Measurements from ENCODE around the gene PAPOLA.
"Not testable (repeated sequence)": the region's sequence is repeated elsewhere in the genome, so short reads cannot be mapped to it uniquely, and the experiment has no call there.

Gene PAPOLA

GRCh38 chr14:96470967-96471366 is 31.2 kb upstream of the PAPOLA start:
- H2AFZ ChIP-seq (ENCODE audit: low read depth, low read length); H3K18ac ChIP-seq (ENCODE audit: low read depth in 1 of 2, low read length in 2 of 2); H3K36me3 ChIP-seq (ENCODE audit: control insufficient read depth in 1 of 2, insufficient read depth in 2 of 2, low read depth in 1 of 2, low read length in 2 of 2); H4K8ac ChIP-seq (ENCODE audit: low read length); H3K23ac ChIP-seq (ENCODE audit: low read length in 2 of 2); H3K4me2 ChIP-seq (ENCODE audit: low read length, poor library complexity, severe bottlenecking); H3K79me1 ChIP-seq (replicated peaks; ENCODE audit: low read length, poor library complexity, severe bottlenecking); H3K14ac ChIP-seq (ENCODE audit: low read length in 2 of 2); H2BK5ac ChIP-seq (ENCODE audit: low read depth, low read length, poor library complexity, severe bottlenecking); H3K4me1 ChIP-seq (ENCODE audit: control insufficient read depth, insufficient read depth, low read depth, low read length); H3K27me3 ChIP-seq (ENCODE audit: control insufficient read depth in 1 of 2, insufficient read depth in 1 of 2, low read length in 2 of 2); DNase-seq; H2BK120ac ChIP-seq (ENCODE audit: low read depth, low read length); H4K91ac ChIP-seq (ENCODE audit: low read length); H3K27ac ChIP-seq (ENCODE audit: low read length, poor library complexity, severe bottlenecking); H2BK15ac ChIP-seq (ENCODE audit: low read depth, poor library complexity, severe bottlenecking); H3K9ac ChIP-seq (ENCODE audit: low read length); H2BK12ac ChIP-seq (ENCODE audit: low read length in 2 of 2); H3K9me3 ChIP-seq (ENCODE audit: control insufficient read depth, low read length); H3K4me3 ChIP-seq (ENCODE audit: insufficient read depth in 1 of 2, low read depth in 1 of 2, low read length in 2 of 2); H3K4ac ChIP-seq (ENCODE audit: low read depth in 1 of 2, low read length in 2 of 2); H2AK5ac ChIP-seq (ENCODE audit: low read length, severe bottlenecking): not testable (repeated sequence)
- WGBS, result 96% methylated on average over 2 of the region's 4 CpGs

GRCh38 chr14:96478119-96478518 is 24.1 kb upstream of the PAPOLA start:
- Histone ChIP-seq H3K4me2 (ENCODE audit: low read length, poor library complexity, severe bottlenecking) (no peak overlapping the region), H3K4me1 (ENCODE audit: control insufficient read depth, insufficient read depth, low read depth, low read length) (no peaks in the 10 kb centered on the region), H2BK5ac (ENCODE audit: low read depth, low read length, poor library complexity, severe bottlenecking) (no peak overlapping the region), H3K27ac (ENCODE audit: low read length, poor library complexity, severe bottlenecking) (no peak overlapping the region), H2BK15ac (ENCODE audit: low read depth, poor library complexity, severe bottlenecking) (no peak overlapping the region), H4K8ac (ENCODE audit: low read length) (no peak overlapping the region), H3K9me3 (ENCODE audit: control insufficient read depth, low read length) (no peaks in the 10 kb centered on the region), H3K23ac (ENCODE audit: low read length in 2 of 2) (no peak overlapping the region), H4K91ac (ENCODE audit: low read length) (no peak overlapping the region), H2BK12ac (ENCODE audit: low read length in 2 of 2) (no peak overlapping the region), H2BK120ac (ENCODE audit: low read depth, low read length) (no peak overlapping the region), H3K4ac (ENCODE audit: low read depth in 1 of 2, low read length in 2 of 2) (no peak overlapping the region), H3K9ac (ENCODE audit: low read length) (no peak overlapping the region), H2AFZ (ENCODE audit: low read depth, low read length) (no peak overlapping the region), H3K18ac (ENCODE audit: low read depth in 1 of 2, low read length in 2 of 2) (no peak overlapping the region), H3K4me3 (ENCODE audit: insufficient read depth in 1 of 2, low read depth in 1 of 2, low read length in 2 of 2) (no peak overlapping the region), H3K27me3 (ENCODE audit: control insufficient read depth in 1 of 2, insufficient read depth in 1 of 2, low read length in 2 of 2) (peaks cover 4 to 6% of the 10 kb centered on the region in 2 experiments), H3K36me3 (ENCODE audit: control insufficient read depth in 1 of 2, insufficient read depth in 2 of 2, low read depth in 1 of 2, low read length in 2 of 2) (no peaks in the 10 kb centered on the region), H2AK5ac (ENCODE audit: low read length, severe bottlenecking) (no peak overlapping the region), H3K79me1 (replicated peaks; ENCODE audit: low read length, poor library complexity, severe bottlenecking) (no peaks in the 10 kb centered on the region), H3K14ac (ENCODE audit: low read length in 2 of 2) (no peak overlapping the region)
- 88% methylated on average over 6 of the region's 6 CpGs for WGBS
- DNase-seq, result no peak

DNA sequence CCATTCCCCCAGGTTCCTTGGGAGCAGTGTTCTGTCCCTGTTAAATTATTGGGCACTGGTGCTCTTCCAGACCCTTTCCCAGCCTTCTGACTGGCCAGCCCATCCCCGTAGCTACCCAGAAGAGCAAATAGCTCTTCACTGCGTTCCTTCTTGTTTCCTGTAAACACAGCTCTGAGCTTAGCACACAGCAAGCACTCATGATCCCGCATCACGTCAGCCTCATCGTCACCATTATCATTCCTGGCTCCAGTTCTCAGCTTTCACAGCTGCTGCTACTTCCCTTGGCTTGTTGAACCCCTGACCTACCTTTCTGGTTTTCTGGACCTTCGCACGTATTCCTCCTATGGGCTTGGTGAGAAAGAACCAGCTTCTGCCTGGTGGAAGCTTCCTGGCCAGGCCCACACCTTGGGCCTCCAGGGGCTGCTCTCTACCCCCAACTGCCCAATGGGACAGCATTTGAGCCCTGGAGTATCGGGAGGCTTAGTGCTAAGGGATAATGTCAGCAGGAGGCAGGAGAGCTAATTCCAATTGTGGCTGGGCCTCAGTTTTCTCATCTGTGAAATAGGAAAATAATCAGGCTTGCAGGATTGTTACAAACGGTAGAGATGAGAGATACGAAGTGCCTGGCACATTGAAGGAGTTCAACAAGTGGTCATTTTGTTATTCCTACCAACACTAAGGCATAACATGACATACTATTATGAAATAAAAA is 22.6 kb upstream of the PAPOLA start:
- no peak overlapping the region for H2BK15ac ChIP-seq (ENCODE audit: low read depth, poor library complexity, severe bottlenecking)
- H3K23ac ChIP-seq (ENCODE audit: low read length in 2 of 2), result no peak overlapping the region
- DNase-seq, result peak; percentile 8
- no peak overlapping the region for H3K9ac ChIP-seq (ENCODE audit: low read length)
- H3K14ac ChIP-seq (ENCODE audit: low read length in 2 of 2), result no peak overlapping the region
- H4K91ac ChIP-seq (ENCODE audit: low read length), result no peak overlapping the region
- H2BK5ac ChIP-seq (ENCODE audit: low read depth, low read length, poor library complexity, severe bottlenecking), result no peak overlapping the region
- H4K8ac ChIP-seq (ENCODE audit: low read length), result no peak overlapping the region
- no peaks in the 10 kb centered on the region for H3K4me1 ChIP-seq (ENCODE audit: control insufficient read depth, insufficient read depth, low read depth, low read length)
- 87% methylated on average over 8 of the region's 10 CpGs for WGBS
- H2AK5ac ChIP-seq (ENCODE audit: low read length, severe bottlenecking), result no peak overlapping the region
- no peak overlapping the region for H2AFZ ChIP-seq (ENCODE audit: low read depth, low read length)
- H3K18ac ChIP-seq (ENCODE audit: low read depth in 1 of 2, low read length in 2 of 2), result no peak overlapping the region
- no peak overlapping the region for H3K4me2 ChIP-seq (ENCODE audit: low read length, poor library complexity, severe bottlenecking)
- no peak overlapping the region for H3K27ac ChIP-seq (ENCODE audit: low read length, poor library complexity, severe bottlenecking)
- no peak overlapping the region for H2BK12ac ChIP-seq (ENCODE audit: low read length in 2 of 2)
- H3K79me1 ChIP-seq (replicated peaks; ENCODE audit: low read length, poor library complexity, severe bottlenecking), result no peaks in the 10 kb centered on the region
- H3K4ac ChIP-seq (ENCODE audit: low read depth in 1 of 2, low read length in 2 of 2), result no peak overlapping the region
- no peaks in the 10 kb centered on the region for H3K9me3 ChIP-seq (ENCODE audit: control insufficient read depth, low read length)
- no peak overlapping the region for H3K4me3 ChIP-seq (ENCODE audit: insufficient read depth in 1 of 2, low read depth in 1 of 2, low read length in 2 of 2)
- H3K27me3 ChIP-seq (ENCODE audit: control insufficient read depth in 1 of 2, insufficient read depth in 1 of 2, low read length in 2 of 2), result peaks cover 6 to 9% of the 10 kb centered on the region in 2 experiments
- H2BK120ac ChIP-seq (ENCODE audit: low read depth, low read length), result no peak overlapping the region
- no peaks in the 10 kb centered on the region for H3K36me3 ChIP-seq (ENCODE audit: control insufficient read depth in 1 of 2, insufficient read depth in 2 of 2, low read depth in 1 of 2, low read length in 2 of 2)

GRCh38 chr14:96481731-96482314 is 20.4 kb upstream of the PAPOLA start:
- Histone ChIP-seq H3K27me3 (ENCODE audit: control insufficient read depth in 1 of 2, insufficient read depth in 1 of 2, low read length in 2 of 2) (peaks cover 6 to 9% of the 10 kb centered on the region in 2 experiments), H3K4me1 (ENCODE audit: control insufficient read depth, insufficient read depth, low read depth, low read length) (no peaks in the 10 kb centered on the region), H2AFZ (ENCODE audit: low read depth, low read length) (no peak overlapping the region), H3K23ac (ENCODE audit: low read length in 2 of 2) (no peak overlapping the region), H2AK5ac (ENCODE audit: low read length, severe bottlenecking) (no peak overlapping the region), H3K27ac (ENCODE audit: low read length, poor library complexity, severe bottlenecking) (no peak overlapping the region), H2BK12ac (ENCODE audit: low read length in 2 of 2) (no peak overlapping the region), H2BK120ac (ENCODE audit: low read depth, low read length) (no peak overlapping the region), H4K8ac (ENCODE audit: low read length) (no peak overlapping the region), H3K4ac (ENCODE audit: low read depth in 1 of 2, low read length in 2 of 2) (no peak overlapping the region), H3K4me2 (ENCODE audit: low read length, poor library complexity, severe bottlenecking) (no peak overlapping the region), H3K9ac (ENCODE audit: low read length) (no peak overlapping the region), H3K18ac (ENCODE audit: low read depth in 1 of 2, low read length in 2 of 2) (no peak overlapping the region), H3K79me1 (replicated peaks; ENCODE audit: low read length, poor library complexity, severe bottlenecking) (no peaks in the 10 kb centered on the region), H3K14ac (ENCODE audit: low read length in 2 of 2) (no peak overlapping the region), H2BK5ac (ENCODE audit: low read depth, low read length, poor library complexity, severe bottlenecking) (no peak overlapping the region), H4K91ac (ENCODE audit: low read length) (no peak overlapping the region), H3K9me3 (ENCODE audit: control insufficient read depth, low read length) (no peaks in the 10 kb centered on the region), H2BK15ac (ENCODE audit: low read depth, poor library complexity, severe bottlenecking) (no peak overlapping the region), H3K4me3 (ENCODE audit: insufficient read depth in 1 of 2, low read depth in 1 of 2, low read length in 2 of 2) (no peak overlapping the region), H3K36me3 (ENCODE audit: control insufficient read depth in 1 of 2, insufficient read depth in 2 of 2, low read depth in 1 of 2, low read length in 2 of 2) (no peaks in the 10 kb centered on the region)
- 80% methylated on average over 3 of the region's 4 CpGs for WGBS
- DNase-seq, result no peak
